SJCRH30 (cell line): ENCODE data around the gene ENTPD1. TPM values are rescaled to one million over a fixed set of nuclear protein-coding genes. Genes with fewer than 3 reads are reported as not detected.

Experiments used
- DNase-seq, 2 experiments: peaks; one replicate each; pipeline ENCODE4 v3.0.0-alpha.2; 2015 to 2020
- H3K27ac ChIP-seq: fragments of 250-450 bp; sonication (Bioruptor Pico); 2 replicates; pipeline ENCODE4 v1.5.1; 2020; ENCODE audit warnings: mild to moderate bottlenecking, moderate library complexity
- H3K27me3 ChIP-seq: fragments of 250-450 bp; sonication (Bioruptor Pico); 2 replicates; pipeline ENCODE4 v1.5.1; 2020; ENCODE audit warnings: mild to moderate bottlenecking, moderate library complexity
- H3K36me3 ChIP-seq: fragments of 250-450 bp; sonication (Bioruptor Pico); 2 replicates; pipeline ENCODE4 v1.5.1; 2020; ENCODE audit warnings: mild to moderate bottlenecking, moderate library complexity
- H3K4me1 ChIP-seq: fragments of 250-450 bp; sonication (Bioruptor Pico); 2 replicates; pipeline ENCODE4 v1.5.1; 2020; ENCODE audit warnings: mild to moderate bottlenecking, moderate library complexity
- H3K4me3 ChIP-seq: fragments of 250-450 bp; sonication (Bioruptor Pico); 2 replicates; pipeline ENCODE4 v1.5.1; 2020; ENCODE audit warnings: mild to moderate bottlenecking, moderate library complexity
- H3K9me3 ChIP-seq: fragments of 250-450 bp; sonication (Bioruptor Pico); replicated peaks from 2 replicates; pipeline ENCODE4 v1.5.1; 2020; ENCODE audit warnings: mild to moderate bottlenecking, moderate library complexity
- total RNA-seq: library from RNA; depleted of rRNA; stranded (reverse); fragments of >200 nt; shearing (Covaris generic); gene quantifications from 2 replicates; pipeline ENCODE4 v1.2.3, GENCODE V29; 2014

ENTPD1 gene
- total RNA-seq, 1 experiment from 2014 or later: 0.30 TPM

DNA sequence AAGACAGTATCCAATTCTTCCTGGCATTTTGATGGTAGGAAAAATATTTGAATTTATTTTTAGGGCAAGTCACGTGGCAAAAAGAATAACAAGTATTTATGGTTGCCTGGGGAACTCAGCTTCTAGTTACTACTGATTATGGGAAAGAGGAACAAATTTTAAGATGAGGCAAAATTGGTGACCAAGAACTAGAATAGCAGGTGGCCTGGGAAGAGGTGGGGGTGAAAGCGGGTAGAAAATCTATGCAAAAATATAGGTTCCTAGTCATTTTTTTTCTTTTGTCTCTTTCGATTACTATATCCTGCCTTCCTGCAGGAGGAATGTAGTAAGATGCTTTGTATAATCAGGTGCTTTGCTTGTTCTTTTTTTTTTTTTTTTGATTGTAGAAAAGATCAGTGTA is 27.8 kb downstream of the ENTPD1 start:
- no peak for DNase-seq
- H3K36me3 ChIP-seq: no peaks in the 10 kb centered on the region
- no peaks in the 10 kb centered on the region for H3K27me3 ChIP-seq
- no peak overlapping the region for H3K27ac ChIP-seq
- no peaks in the 10 kb centered on the region for H3K9me3 ChIP-seq
- no peak overlapping the region for H3K4me3 ChIP-seq
- no peaks in the 10 kb centered on the region for H3K4me1 ChIP-seq

DNA sequence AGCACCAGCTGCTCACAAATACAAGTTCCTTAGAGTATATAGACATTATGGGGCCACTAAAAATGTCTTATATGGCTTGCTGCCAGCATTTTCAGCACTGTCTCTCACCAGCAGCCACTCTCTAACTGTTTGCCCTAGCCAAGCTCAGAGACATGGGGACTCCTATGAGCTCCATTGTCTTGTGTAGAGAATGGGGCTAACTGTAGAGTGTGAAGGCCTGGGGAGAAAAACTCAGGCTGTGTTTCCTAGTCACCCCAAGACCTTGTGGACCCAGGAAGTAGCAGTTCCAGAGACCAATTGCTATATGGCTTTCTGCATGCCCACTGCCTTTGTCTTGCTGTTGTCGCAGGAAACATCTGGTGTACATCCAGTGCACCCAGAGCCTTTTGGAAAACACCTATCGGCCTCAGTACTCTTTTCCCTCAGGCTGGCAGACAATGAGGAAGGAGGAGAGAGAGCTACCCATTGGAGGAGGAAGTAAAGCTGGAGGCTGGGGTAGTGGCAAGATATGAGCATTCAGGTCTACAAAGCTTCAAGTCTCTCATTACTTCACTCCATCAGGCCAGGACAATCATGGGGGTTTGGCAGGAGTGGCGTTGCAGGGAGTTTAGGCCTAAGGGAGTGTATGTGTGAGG is 28.4 kb downstream of the ENTPD1 start:
- H3K4me3 ChIP-seq: no peak overlapping the region
- no peaks in the 10 kb centered on the region for H3K27me3 ChIP-seq
- H3K27ac ChIP-seq: no peak overlapping the region
- no peaks in the 10 kb centered on the region for H3K36me3 ChIP-seq
- no peak for DNase-seq
- H3K4me1 ChIP-seq: no peaks in the 10 kb centered on the region
- H3K9me3 ChIP-seq: no peaks in the 10 kb centered on the region

DNA sequence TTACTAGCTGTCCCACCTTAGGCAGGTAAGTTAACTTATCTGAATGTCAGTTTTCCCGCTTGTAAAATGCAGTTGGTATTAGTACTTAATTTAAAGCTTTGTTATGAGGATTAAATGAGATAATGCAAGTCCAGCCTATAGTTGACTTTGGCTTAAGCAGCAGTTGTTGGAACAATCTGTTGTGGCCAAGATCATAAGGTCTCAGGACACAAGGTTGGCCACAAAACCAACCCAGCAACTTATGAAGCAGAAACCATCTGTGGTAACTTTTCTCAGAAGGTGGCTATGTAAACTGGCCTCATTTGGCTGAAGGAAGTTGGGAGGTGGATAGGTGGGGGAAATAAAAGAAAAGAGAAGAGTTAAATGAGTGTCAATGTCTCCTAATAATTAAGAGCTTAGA is 29.4 kb downstream of the ENTPD1 start:
- Histone ChIP-seq H3K4me3 (no peak overlapping the region), H3K27ac (no peak overlapping the region), H3K36me3 (no peaks in the 10 kb centered on the region), H3K27me3 (no peaks in the 10 kb centered on the region), H3K4me1 (no peaks in the 10 kb centered on the region), H3K9me3 (no peaks in the 10 kb centered on the region)
- no peak for DNase-seq

DNA sequence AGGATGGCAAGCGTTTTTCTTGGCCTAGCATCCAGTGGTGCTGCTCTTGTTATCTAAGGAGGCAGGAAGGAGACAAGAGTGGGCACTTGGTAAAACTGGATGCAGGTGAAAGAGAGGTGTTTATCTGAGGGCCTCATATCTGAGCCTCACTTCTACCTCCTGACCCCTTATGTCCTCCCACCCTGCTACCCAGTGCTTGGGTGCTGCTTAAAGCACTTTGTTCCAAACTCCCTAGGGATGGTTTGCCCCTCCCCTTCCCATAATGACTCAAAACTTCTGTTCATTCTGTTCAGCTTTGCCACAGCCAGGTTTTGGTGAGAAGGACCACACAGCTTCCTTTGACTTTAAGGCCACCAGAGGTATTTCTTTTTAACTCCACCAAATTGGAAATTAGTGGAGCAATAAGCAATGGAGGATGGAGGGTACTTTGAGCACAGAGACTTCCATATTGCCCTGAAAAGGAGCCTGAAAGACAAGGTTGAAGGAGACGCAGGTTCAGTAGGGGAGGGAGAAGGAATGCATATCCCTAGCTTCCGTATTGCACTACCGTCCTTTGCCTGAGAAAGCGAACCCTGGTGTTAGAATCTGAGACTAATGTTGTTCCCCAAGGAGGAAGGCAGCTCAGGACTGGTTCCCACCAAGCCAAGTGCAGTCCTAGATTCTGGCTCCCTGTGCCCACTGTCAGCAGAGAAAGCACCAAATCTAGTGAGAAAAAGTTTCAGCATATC is 30.1 kb downstream of the ENTPD1 start:
- Histone ChIP-seq H3K27me3 (no peaks in the 10 kb centered on the region), H3K4me1 (no peaks in the 10 kb centered on the region), H3K36me3 (no peaks in the 10 kb centered on the region), H3K4me3 (no peak overlapping the region), H3K27ac (no peak overlapping the region), H3K9me3 (no peaks in the 10 kb centered on the region)
- DNase-seq: no peak

DNA sequence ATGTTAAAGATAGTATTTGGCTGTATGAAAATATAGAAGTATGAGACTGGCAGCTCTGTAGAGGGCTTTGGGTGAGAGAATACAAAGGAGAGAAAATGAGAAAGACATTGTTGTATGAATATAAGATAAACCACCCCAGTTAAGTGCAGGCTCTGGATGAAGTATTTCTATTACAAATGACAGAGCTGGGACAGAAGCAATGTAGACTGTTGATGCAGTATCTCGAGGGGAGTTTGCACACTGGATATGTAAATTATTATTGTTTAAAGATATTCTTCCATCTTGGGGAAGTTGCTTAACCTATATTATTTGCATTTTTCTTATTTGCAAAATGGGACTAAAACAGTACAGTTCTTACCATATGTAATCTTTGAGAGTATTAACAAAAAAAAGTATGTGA is 31.5 kb downstream of the ENTPD1 start:
- DNase-seq: no peak
- Histone ChIP-seq H3K36me3 (no peaks in the 10 kb centered on the region), H3K27ac (no peak overlapping the region), H3K9me3 (no peaks in the 10 kb centered on the region), H3K4me3 (no peak overlapping the region), H3K4me1 (no peaks in the 10 kb centered on the region), H3K27me3 (no peaks in the 10 kb centered on the region)

DNA sequence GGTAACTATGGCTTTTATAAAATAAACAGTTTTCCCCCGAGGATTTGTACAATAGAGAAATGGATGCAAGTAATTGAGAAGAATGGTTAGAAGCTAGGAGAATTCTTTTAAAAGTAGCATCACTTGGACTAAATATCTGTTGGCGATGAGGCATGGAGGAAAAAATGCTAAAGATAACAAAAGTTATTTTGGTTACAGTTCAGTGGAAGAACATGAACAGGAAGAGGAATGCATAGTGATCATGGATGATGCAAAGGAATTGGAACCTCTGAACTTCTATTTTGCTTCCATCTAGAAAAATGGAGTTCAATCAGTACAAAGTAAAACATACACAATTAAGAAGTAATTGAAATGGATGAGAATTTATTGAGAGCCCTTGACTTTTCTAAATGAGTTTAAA is 32.9 kb downstream of the ENTPD1 start:
- Histone ChIP-seq H3K4me1 (no peaks in the 10 kb centered on the region), H3K27ac (no peak overlapping the region), H3K9me3 (no peaks in the 10 kb centered on the region), H3K36me3 (no peaks in the 10 kb centered on the region), H3K4me3 (no peak overlapping the region), H3K27me3 (no peaks in the 10 kb centered on the region)
- DNase-seq: no peak

DNA sequence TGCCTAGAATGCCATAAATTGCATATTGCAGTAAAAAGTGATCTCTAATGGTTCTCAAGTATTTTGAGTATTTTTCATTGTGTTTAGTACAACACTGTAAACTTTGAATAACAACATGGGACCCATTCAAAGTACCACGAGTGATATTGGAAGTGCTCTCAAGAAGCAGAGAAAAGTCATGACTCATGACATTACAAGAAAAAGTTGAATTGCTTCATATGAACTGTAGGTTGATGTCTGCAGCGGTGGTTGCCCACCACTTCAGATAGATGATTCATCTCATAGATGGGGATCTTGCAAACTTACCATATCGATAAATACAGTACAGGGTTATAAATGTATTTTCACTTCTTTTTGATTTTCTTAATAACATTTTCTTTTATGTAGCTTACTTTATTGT is 33.9 kb downstream of the ENTPD1 start:
- no peak for DNase-seq
- H3K9me3 ChIP-seq: no peaks in the 10 kb centered on the region
- H3K4me1 ChIP-seq: no peaks in the 10 kb centered on the region
- H3K27ac ChIP-seq: no peak overlapping the region
- H3K27me3 ChIP-seq: no peaks in the 10 kb centered on the region
- no peaks in the 10 kb centered on the region for H3K36me3 ChIP-seq
- no peak overlapping the region for H3K4me3 ChIP-seq

DNA sequence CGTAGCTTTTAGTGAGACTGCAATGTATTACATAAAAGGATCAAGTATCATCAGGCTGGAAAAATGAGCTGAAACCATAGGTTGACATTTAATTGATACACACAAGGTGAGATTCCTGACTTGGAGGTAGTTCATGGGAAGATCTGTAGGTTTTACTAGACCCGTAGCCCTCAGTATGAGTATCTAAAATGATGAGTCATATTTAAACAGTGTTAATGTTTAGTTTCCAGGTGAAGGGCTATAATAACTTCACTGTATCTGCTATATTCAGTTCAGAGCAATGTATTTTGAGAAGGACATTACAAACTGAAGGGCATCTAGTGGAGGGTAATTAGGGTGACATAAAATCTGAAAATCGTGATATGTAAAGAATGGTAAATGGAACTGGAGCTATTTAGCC is 35.0 kb downstream of the ENTPD1 start:
- H3K36me3 ChIP-seq: no peaks in the 10 kb centered on the region

DNA sequence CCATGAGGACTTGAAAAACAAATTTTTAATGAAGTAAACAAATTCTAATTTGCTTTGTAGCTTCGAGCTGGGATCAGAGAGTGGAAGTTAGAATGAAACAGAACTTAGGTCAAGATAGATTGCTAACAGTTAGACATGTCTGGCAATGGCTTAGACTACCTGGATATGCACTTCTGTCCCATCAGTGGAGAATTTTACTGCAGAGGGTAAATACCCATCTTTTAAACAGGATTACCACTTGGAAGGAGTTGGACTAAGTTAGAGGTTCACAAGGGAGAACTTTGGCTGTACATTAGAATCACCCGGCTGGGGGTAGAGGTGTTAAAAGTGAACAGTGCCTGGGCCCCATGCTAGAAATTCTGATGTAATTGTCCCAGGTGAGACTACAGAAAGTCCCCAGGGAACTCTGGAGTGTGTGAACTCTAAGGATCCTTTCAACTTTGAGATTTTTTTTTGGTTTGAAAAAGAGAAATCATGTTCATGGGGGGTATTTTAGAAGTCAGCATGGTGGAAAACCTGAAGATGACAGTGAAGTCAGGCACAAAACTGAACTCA is 35.5 kb downstream of the ENTPD1 start:
- no peaks in the 10 kb centered on the region for H3K9me3 ChIP-seq
- no peaks in the 10 kb centered on the region for H3K4me1 ChIP-seq
- no peaks in the 10 kb centered on the region for H3K27me3 ChIP-seq
- H3K36me3 ChIP-seq: no peaks in the 10 kb centered on the region
- no peak overlapping the region for H3K4me3 ChIP-seq
- no peak overlapping the region for H3K27ac ChIP-seq
- DNase-seq: no peak

More for the DNA sequence above, 35.0 kb downstream of the ENTPD1 start:
- Histone ChIP-seq H3K27me3 (no peaks in the 10 kb centered on the region), H3K4me1 (no peaks in the 10 kb centered on the region), H3K9me3 (no peaks in the 10 kb centered on the region), H3K4me3 (no peak overlapping the region), H3K27ac (no peak overlapping the region)
- no peak for DNase-seq

DNA sequence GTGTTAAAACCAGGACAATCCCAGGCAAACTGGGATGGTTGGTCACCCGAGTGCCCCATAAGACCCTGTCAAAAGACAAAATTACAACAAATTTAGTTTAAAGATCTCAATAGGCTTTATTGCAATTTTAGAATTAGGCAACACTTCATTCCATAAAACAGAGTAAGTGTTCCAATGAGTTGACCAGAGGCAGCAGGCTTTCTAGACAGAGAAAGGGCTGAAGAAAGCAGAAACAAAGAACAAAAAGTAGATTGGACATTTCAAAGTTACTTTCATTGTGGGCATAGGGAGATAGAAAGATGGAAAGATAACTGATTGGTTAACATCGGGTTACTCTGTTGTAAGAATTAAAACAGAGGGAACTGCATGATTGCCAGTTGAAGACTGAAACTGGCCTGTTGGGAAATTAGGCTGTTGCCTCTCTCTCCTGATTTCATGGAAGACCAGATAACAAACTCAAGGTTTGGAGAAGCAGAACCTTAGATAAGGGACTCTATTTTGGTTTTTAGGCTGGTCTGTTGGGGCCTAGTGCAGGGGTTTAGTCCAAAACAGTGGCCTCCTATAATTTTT is 36.3 kb downstream of the ENTPD1 start:
- Histone ChIP-seq H3K9me3 (no peaks in the 10 kb centered on the region), H3K4me3 (no peak overlapping the region), H3K4me1 (no peaks in the 10 kb centered on the region), H3K36me3 (no peaks in the 10 kb centered on the region), H3K27ac (no peak overlapping the region), H3K27me3 (no peaks in the 10 kb centered on the region)
- no peak for DNase-seq

DNA sequence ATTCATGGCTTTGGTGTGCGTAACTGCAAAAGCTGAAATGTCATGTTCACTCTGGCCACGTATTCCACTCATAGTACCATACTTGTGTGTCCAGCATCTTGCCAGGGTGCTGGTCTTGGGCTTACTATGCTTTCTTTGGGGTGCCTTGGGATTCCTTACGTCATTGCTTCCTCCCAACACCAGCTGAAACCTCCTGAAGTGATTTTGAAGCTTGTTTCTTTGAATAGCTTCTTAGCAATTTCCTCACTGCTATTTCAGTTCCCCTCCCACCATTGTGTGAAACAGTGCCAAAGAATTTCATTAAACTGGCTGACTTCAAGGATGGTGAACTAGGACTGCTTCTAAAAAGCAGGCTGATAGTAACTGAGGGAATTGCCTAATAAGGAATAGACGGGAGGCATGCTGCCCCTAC is 36.9 kb downstream of the ENTPD1 start:
- no peak for DNase-seq
- Histone ChIP-seq H3K9me3 (no peaks in the 10 kb centered on the region), H3K27me3 (no peaks in the 10 kb centered on the region), H3K4me1 (no peaks in the 10 kb centered on the region), H3K36me3 (no peaks in the 10 kb centered on the region), H3K27ac (no peak overlapping the region), H3K4me3 (no peak overlapping the region)

DNA sequence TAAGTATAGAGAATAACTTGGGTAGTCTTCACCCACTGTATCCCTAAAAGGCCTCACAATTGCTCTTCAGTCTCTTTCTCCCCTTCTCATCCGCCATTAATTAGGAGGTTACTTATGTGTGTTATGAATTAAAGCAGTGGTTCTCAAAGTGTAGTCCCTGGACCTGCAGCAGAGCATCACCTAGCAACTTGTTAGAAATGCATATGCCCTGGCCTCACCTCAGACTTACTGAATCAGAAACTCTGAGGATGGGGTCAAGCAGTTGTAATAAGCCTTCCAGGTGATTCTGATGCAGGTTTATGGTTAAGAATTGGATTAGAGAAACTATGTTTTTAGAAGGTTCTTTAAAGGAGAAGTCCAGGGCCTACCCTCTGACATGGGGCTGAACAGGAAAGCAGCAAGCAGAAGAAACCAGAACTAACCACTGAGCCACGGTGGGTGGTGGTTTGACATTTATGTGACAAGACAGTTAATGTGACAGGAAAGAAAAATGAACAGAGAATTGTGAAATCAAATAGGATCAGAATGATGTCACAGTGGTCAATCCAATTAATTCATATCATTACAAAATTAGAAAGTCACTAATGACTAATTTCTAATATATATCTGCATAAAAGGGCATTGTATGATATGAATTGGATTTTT is 37.6 kb downstream of the ENTPD1 start:
- Histone ChIP-seq H3K27me3 (no peaks in the 10 kb centered on the region), H3K36me3 (no peaks in the 10 kb centered on the region), H3K4me1 (no peaks in the 10 kb centered on the region), H3K9me3 (no peaks in the 10 kb centered on the region), H3K27ac (no peak overlapping the region), H3K4me3 (no peak overlapping the region)
- DNase-seq: no peak

DNA sequence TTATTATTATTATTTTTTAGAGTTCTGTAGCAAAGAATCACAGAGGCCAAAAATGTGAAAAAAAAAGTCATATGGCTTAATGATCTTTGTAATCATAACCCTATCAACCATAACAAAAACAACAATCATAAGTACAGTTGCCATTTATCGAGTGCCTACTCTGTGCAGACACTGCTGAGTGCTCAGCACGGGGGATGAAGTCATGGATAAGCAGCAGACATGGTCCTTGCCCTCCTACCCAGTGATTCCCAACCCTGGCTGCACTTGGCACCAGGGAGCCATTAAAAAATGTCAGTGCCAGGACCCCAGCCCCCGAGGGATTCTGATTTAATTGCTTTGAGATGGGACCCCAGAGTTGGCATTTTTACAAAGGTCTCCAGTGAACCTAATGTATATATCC is 38.2 kb downstream of the ENTPD1 start:
- Histone ChIP-seq H3K36me3 (no peaks in the 10 kb centered on the region), H3K27ac (no peak overlapping the region), H3K27me3 (no peaks in the 10 kb centered on the region), H3K4me3 (no peak overlapping the region), H3K4me1 (no peaks in the 10 kb centered on the region), H3K9me3 (no peaks in the 10 kb centered on the region)
- DNase-seq: no peak

DNA sequence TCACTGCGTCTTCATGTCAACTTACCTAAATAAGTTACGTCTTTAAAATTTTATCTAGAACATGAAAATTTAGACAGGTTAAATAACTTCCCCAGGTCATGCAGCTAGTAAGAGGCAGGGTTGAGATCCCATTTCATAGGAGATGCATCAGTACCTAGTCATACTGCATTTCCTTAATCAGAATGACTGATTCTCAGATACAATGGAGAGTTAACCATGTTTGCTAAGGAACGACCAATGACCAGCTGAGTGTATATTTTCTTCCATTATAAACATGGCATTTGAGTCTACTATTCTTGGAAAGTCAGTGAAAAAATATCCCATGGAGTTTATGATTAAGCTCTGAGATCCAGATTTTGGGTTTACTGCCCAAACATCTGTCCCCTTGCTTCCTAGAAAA is 39.6 kb downstream of the ENTPD1 start:
- Histone ChIP-seq H3K36me3 (no peaks in the 10 kb centered on the region), H3K9me3 (no peaks in the 10 kb centered on the region), H3K4me3 (no peak overlapping the region), H3K27ac (no peak overlapping the region), H3K27me3 (no peaks in the 10 kb centered on the region), H3K4me1 (no peaks in the 10 kb centered on the region)
- DNase-seq: no peak

DNA sequence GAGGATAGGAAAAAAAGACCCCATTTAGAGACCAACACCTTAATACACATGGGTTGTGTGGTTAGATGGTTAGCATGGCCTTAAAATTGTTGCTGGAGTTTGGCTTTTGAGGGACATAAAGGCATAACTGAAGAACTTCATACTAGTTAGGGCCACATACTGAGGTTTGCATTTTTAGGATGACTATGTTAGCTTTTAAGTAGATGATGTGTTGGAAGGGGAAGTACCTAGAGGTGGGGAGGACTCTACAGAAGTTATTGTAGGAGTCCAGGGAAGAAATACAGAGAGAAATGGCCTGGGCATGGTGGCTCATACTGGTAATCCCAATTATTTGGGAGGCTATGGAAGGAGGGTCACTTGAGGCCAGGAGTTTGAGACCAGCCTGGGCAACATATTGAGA is 40.5 kb downstream of the ENTPD1 start:
- Histone ChIP-seq H3K4me1 (no peaks in the 10 kb centered on the region), H3K27ac (no peak overlapping the region), H3K27me3 (no peaks in the 10 kb centered on the region), H3K4me3 (no peak overlapping the region), H3K9me3 (no peaks in the 10 kb centered on the region), H3K36me3 (no peaks in the 10 kb centered on the region)
- DNase-seq: no peak
